Endothelial cell (in vitro differentiated cells): Measurements from ENCODE around the gene IFT122. TPM values are rescaled to one million over a fixed set of nuclear protein-coding genes. Genes with fewer than 3 reads are reported as not detected.

Source experiments
- DNase-seq: peaks from one replicate; pipeline ENCODE4 v3.0.0; 2021; ENCODE audit warnings: low spot score
- H3K27ac Mint-ChIP-seq: one replicate; pipeline ENCODE4 v1.8.0; 2021; ENCODE audit warnings: mixed read lengths, inconsistent platforms; ENCODE audit not compliant: unreplicated experiment
- H3K27me3 Mint-ChIP-seq: one replicate; pipeline ENCODE4 v1.8.0; 2021; ENCODE audit warnings: mild to moderate bottlenecking, moderate library complexity, mixed read lengths, inconsistent platforms; ENCODE audit not compliant: unreplicated experiment
- H3K36me3 Mint-ChIP-seq: one replicate; pipeline ENCODE4 v1.8.0; 2021; ENCODE audit warnings: mild to moderate bottlenecking, low read depth, mixed read lengths, inconsistent platforms; ENCODE audit not compliant: unreplicated experiment
- H3K4me1 Mint-ChIP-seq: one replicate; pipeline ENCODE4 v1.8.0; 2021; ENCODE audit warnings: mild to moderate bottlenecking, mixed read lengths, inconsistent platforms; ENCODE audit not compliant: unreplicated experiment
- H3K4me3 Mint-ChIP-seq: one replicate; pipeline ENCODE4 v1.8.0; 2021; ENCODE audit warnings: mild to moderate bottlenecking, mixed read lengths, inconsistent platforms; ENCODE audit not compliant: unreplicated experiment
- H3K9me3 Mint-ChIP-seq: one replicate; pipeline ENCODE4 v1.8.0; 2021; ENCODE audit warnings: mixed read lengths, inconsistent platforms; ENCODE audit not compliant: unreplicated experiment
- total RNA-seq: library from RNA; stranded (reverse); fragmentation: NEBNext Ultra II Directional; extraction: Animal tissue kit (Norgen Biotek cat#: 25700); gene quantifications from one replicate; pipeline ENCODE4 v1.2.1, GENCODE V29; 2021; ENCODE audit not compliant: unreplicated experiment
- TF ChIP-seq, protein P1 (sequence below): fragments of 200-600 bp; sonication (generic); IDR thresholded peaks from one replicate; pipeline ENCODE4 v1.5.0; 2021; ENCODE audit warnings: antibody characterized with exemption; ENCODE audit not compliant: unreplicated experiment

The IFT122 gene
- total RNA-seq, 1 donor from 2014 or later, result 25.1 TPM

DNA sequence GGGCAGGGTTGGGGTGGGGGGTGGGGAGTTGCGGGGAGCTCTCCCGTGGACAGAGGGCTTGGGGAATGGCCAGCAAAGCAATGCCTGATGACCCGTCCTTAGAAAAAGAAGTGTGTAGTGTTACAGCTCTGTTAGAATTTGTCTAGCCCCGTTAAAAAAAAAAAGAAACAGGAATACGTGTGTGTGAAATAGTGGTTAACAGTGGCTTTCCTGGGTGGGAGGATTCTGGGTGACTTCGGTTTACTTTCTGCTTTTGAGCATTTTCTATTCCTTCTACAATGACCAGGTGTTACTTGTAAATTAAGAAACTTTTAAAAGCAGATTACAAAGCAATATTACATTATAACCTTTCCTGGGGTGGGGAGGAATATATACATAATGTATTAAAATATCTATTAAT is 127.9 kb downstream of the IFT122 start:
- peak overlapping the region; percentile 40 for H3K4me3 Mint-ChIP-seq
- peaks cover 55% of the 10 kb centered on the region for H3K27me3 Mint-ChIP-seq
- H3K36me3 Mint-ChIP-seq, result peaks cover 57% of the 10 kb centered on the region
- H3K4me1 Mint-ChIP-seq, result peaks cover 6% of the 10 kb centered on the region
- TF ChIP-seq, protein P1, sequence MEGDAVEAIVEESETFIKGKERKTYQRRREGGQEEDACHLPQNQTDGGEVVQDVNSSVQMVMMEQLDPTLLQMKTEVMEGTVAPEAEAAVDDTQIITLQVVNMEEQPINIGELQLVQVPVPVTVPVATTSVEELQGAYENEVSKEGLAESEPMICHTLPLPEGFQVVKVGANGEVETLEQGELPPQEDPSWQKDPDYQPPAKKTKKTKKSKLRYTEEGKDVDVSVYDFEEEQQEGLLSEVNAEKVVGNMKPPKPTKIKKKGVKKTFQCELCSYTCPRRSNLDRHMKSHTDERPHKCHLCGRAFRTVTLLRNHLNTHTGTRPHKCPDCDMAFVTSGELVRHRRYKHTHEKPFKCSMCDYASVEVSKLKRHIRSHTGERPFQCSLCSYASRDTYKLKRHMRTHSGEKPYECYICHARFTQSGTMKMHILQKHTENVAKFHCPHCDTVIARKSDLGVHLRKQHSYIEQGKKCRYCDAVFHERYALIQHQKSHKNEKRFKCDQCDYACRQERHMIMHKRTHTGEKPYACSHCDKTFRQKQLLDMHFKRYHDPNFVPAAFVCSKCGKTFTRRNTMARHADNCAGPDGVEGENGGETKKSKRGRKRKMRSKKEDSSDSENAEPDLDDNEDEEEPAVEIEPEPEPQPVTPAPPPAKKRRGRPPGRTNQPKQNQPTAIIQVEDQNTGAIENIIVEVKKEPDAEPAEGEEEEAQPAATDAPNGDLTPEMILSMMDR, result no peak
- no peak overlapping the region for H3K27ac Mint-ChIP-seq
- DNase-seq, result no peak
- H3K9me3 Mint-ChIP-seq, result no peaks in the 10 kb centered on the region

DNA sequence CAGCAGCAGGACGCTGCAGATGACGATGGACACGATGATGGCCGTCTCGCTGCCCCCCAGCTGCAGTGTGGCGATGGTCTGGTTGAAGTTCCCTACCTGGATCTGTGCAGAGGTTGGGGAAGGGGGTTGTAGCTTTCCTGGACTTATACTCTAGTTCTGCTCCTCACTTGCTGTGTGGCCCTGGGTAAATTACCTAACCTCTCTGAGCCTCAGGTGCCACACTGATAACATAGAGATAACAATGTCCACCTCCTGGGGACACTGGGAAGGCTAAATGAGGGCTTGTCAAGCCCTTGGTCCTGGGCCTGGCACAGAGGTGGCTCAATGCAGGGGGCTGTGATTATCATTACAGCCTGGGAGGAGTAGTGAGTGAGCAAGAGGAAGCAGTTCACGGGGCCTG is 129.8 kb downstream of the IFT122 start:
- peaks cover 58% of the 10 kb centered on the region for H3K36me3 Mint-ChIP-seq
- H3K27me3 Mint-ChIP-seq, result peaks cover 56% of the 10 kb centered on the region
- TF ChIP-seq, protein P1, result no peak
- no peak overlapping the region for H3K27ac Mint-ChIP-seq
- peaks cover 11% of the 10 kb centered on the region for H3K4me1 Mint-ChIP-seq
- H3K9me3 Mint-ChIP-seq, result no peaks in the 10 kb centered on the region
- H3K4me3 Mint-ChIP-seq, result peak overlapping the region; percentile 71
- no peak for DNase-seq

Other genes starting within 250 kb of the IFT122 start
- gene COPG1, start 190.6 kb upstream of the IFT122 start, total RNA-seq, result 149 TPM
- 36.4 TPM for gene HMCES, start 161.4 kb upstream of the IFT122 start, total RNA-seq
- 0.21 TPM for gene EFCAB12, start 11.6 kb upstream of the IFT122 start, total RNA-seq
- gene MBD4, start 276 bp upstream of the IFT122 start, total RNA-seq, result 30.6 TPM
- not detected for gene RHO, start 88.4 kb downstream of the IFT122 start, total RNA-seq
- 2.7 TPM for gene H1-8, start 103.0 kb downstream of the IFT122 start, total RNA-seq
- 1,753 TPM for gene PLXND1, start 166.5 kb downstream of the IFT122 start, total RNA-seq